OCI-LY1 (cell line): ENCODE data around the gene TBX19.
A peak's percentile ranks its signal among the peaks of the same experiment; 100 is the strongest.

Experiments used
- H2AFZ ChIP-seq: fragments of 200-600 bp; sonication (generic), shearing (Covaris generic); 2 replicates; pipeline ENCODE4 v1.6.0; 2014; ENCODE audit warnings: antibody characterized with exemption, mild to moderate bottlenecking, low read length
- H3F3A ChIP-seq: fragments of 200-600 bp; sonication (generic), shearing (Covaris generic); 2 replicates; pipeline ENCODE4 v1.6.0; 2014; ENCODE audit warnings: mild to moderate bottlenecking, antibody characterized with exemption, low read length, moderate library complexity; ENCODE audit not compliant: insufficient read depth
- H3K27ac ChIP-seq: fragments of 200-600 bp; sonication (generic); 2 replicates; pipeline ENCODE4 v1.5.1; 2014; ENCODE audit warnings: low read length, mixed run types, mild to moderate bottlenecking, low read depth; ENCODE audit not compliant: poor library complexity, severe bottlenecking
- H3K27me3 ChIP-seq: fragments of 200-600 bp; sonication (generic); 2 replicates; pipeline ENCODE4 v1.6.0; 2014; ENCODE audit warnings: antibody characterized with exemption, mild to moderate bottlenecking, low read length, moderate library complexity; ENCODE audit not compliant: insufficient read depth
- H3K36me3 ChIP-seq: fragments of 200-600 bp; sonication (generic); 2 replicates; pipeline ENCODE4 v1.6.1; 2014; ENCODE audit warnings: mild to moderate bottlenecking, antibody characterized with exemption, low read length, moderate library complexity, mixed read lengths; ENCODE audit not compliant: insufficient read depth
- H3K4me1 ChIP-seq: fragments of 200-600 bp; sonication (generic); 2 replicates; pipeline ENCODE4 v1.5.1; 2014; ENCODE audit warnings: mild to moderate bottlenecking, low read length, moderate library complexity; ENCODE audit not compliant: insufficient read depth, severe bottlenecking
- H3K4me2 ChIP-seq: fragments of 200-600 bp; sonication (generic), shearing (Covaris generic); 2 replicates; pipeline ENCODE4 v1.6.1; 2014; ENCODE audit warnings: low read length
- H3K4me3 ChIP-seq: fragments of 200-600 bp; sonication (generic); 2 replicates; pipeline ENCODE4 v1.5.1; 2014; ENCODE audit warnings: low read length, low read depth, mild to moderate bottlenecking, mixed read lengths; ENCODE audit not compliant: poor library complexity, severe bottlenecking
- H3K79me2 ChIP-seq: fragments of 200-600 bp; shearing (Covaris generic); 2 replicates; pipeline ENCODE4 v1.6.1; 2016; ENCODE audit warnings: mixed run types, low read length, mixed read lengths; ENCODE audit not compliant: insufficient read depth
- H3K9ac ChIP-seq: fragments of 200-600 bp; sonication (generic), shearing (Covaris generic); 2 replicates; pipeline ENCODE4 v1.6.1; 2014; ENCODE audit warnings: mild to moderate bottlenecking, low read length, mixed read lengths
- H3K9me2 ChIP-seq: fragments of 200-600 bp; sonication (generic), shearing (Covaris generic); 2 replicates; pipeline ENCODE4 v1.6.1; 2014; ENCODE audit warnings: low read depth, mild to moderate bottlenecking, low read length, mixed read lengths
- H3K9me3 ChIP-seq: fragments of 200-600 bp; shearing (Covaris generic); 2 replicates; pipeline ENCODE4 v1.6.1; 2014; ENCODE audit warnings: low read length, mixed read lengths
- H4K20me1 ChIP-seq: fragments of 200-600 bp; sonication (generic), shearing (Covaris generic); 2 replicates; pipeline ENCODE4 v1.6.0; 2016; ENCODE audit warnings: mild to moderate bottlenecking, low read length; ENCODE audit not compliant: insufficient read depth
- CTCF ChIP-seq: fragments of 200-600 bp; sonication (generic), shearing (Covaris generic); IDR thresholded peaks from 2 replicates; pipeline ENCODE4 v1.5.1; 2017; ENCODE audit warnings: mild to moderate bottlenecking, antibody characterized with exemption, low read length, moderate library complexity, mixed read lengths
- EZH2 ChIP-seq: fragments of 200-600 bp; sonication (generic), shearing (Covaris generic); IDR thresholded peaks from 2 replicates; pipeline ENCODE4 v1.8.0; 2017; ENCODE audit warnings: borderline replicate concordance, mixed run types, mild to moderate bottlenecking, antibody characterized with exemption, low read length, moderate library complexity, mixed read lengths

TBX19 gene

GRCh38 chr1:168321945-168322344 lies 41.3 kb downstream of the TBX19 start:
- no peak overlapping the region for H2AFZ ChIP-seq
- H3K9me3 ChIP-seq: no peaks in the 10 kb centered on the region
- H3F3A ChIP-seq: no peaks in the 10 kb centered on the region
- peak; percentile 44; the same call in 1 of the 2 replicates for TF ChIP-seq CTCF
- TF ChIP-seq EZH2: no peak
- no peaks in the 10 kb centered on the region for H3K36me3 ChIP-seq
- H3K4me2 ChIP-seq: no peak overlapping the region
- no peaks in the 10 kb centered on the region for H3K79me2 ChIP-seq
- H4K20me1 ChIP-seq: no peaks in the 10 kb centered on the region
- no peak overlapping the region for H3K27ac ChIP-seq
- no peaks in the 10 kb centered on the region for H3K9me2 ChIP-seq
- H3K27me3 ChIP-seq: no peaks in the 10 kb centered on the region
- no peak overlapping the region for H3K9ac ChIP-seq
- no peak overlapping the region for H3K4me3 ChIP-seq
- no peaks in the 10 kb centered on the region for H3K4me1 ChIP-seq

- Histone ChIP-seq H3F3A (no peaks in the 10 kb centered on the region), H3K36me3 (no peaks in the 10 kb centered on the region), H3K9me3 (no peaks in the 10 kb centered on the region), H3K27ac (no peak overlapping the region), H3K27me3 (no peaks in the 10 kb centered on the region), H2AFZ (no peak overlapping the region), H3K4me1 (no peaks in the 10 kb centered on the region), H4K20me1 (no peaks in the 10 kb centered on the region), H3K4me3 (no peak overlapping the region), H3K79me2 (no peaks in the 10 kb centered on the region), H3K9ac (no peak overlapping the region), H3K4me2 (no peak overlapping the region), H3K9me2 (no peaks in the 10 kb centered on the region)
- no peak for TF ChIP-seq EZH2
- TF ChIP-seq CTCF: no peak
Measured at GRCh38 chr1:168324745-168325425, 44.2 kb downstream of the TBX19 start.

GRCh38 chr1:168328731-168329364 lies 48.2 kb downstream of the TBX19 start:
- Histone ChIP-seq H3K79me2 (no peaks in the 10 kb centered on the region), H3K27me3 (no peaks in the 10 kb centered on the region), H2AFZ (no peak overlapping the region), H3K4me1 (no peaks in the 10 kb centered on the region), H4K20me1 (no peaks in the 10 kb centered on the region), H3K27ac (no peak overlapping the region), H3K4me2 (no peak overlapping the region), H3K4me3 (no peak overlapping the region), H3K36me3 (no peaks in the 10 kb centered on the region), H3F3A (no peaks in the 10 kb centered on the region), H3K9ac (no peak overlapping the region), H3K9me2 (no peaks in the 10 kb centered on the region), H3K9me3 (no peaks in the 10 kb centered on the region)
- TF ChIP-seq CTCF (no peak), EZH2 (no peak)
